Common myeloid progenitor, CD34-positive (primary cell): ENCODE data around the gene MAGED1.
A peak's percentile ranks its signal among the peaks of the same experiment; 100 is the strongest.

Experiments used
- CTCF ChIA-PET: fragments of 350-600 bp; sonication (Branson Sonifier 250); formaldehyde crosslinking; loops from one replicate; lab custom pipeline; 2021; ENCODE audit warnings: antibody characterized with exemption; lab: Charles Lee
- POLR2A ChIA-PET: fragments of 350-600 bp; sonication (Branson Sonifier 250); formaldehyde crosslinking; loops from one replicate; lab custom pipeline; 2021; ENCODE audit warnings: antibody characterized with exemption; lab: Charles Lee
- DNase-seq, 3 donors: peaks; one replicate each; pipeline versions ENCODE4 v3.0.0 to v3.0.0-alpha.2; 2013
- H3K27ac ChIP-seq, 2 experiments: 1 replicate in 1 of 2; 2 replicates in 1 of 2; pipeline ENCODE4 v1.7.0; 2013; ENCODE audit warnings: inconsistent platforms in 2 of 2, low read length in 2 of 2, mild to moderate bottlenecking in 2 of 2, low read depth in 1 of 2, moderate library complexity in 1 of 2; ENCODE audit not compliant: severe bottlenecking in 2 of 2, insufficient read depth in 1 of 2, poor library complexity in 1 of 2
- H3K27me3 ChIP-seq, 5 experiments: replicated peaks in 2 of 5; 1 replicate in 3 of 5; 2 replicates in 2 of 5; pipeline versions ENCODE4 v1.6.1 to v1.7.0; 2013; ENCODE audit warnings: low read length in 4 of 5, mild to moderate bottlenecking in 2 of 5, moderate library complexity in 2 of 5, inconsistent platforms in 1 of 5; ENCODE audit not compliant: insufficient read depth in 5 of 5, control insufficient read depth in 4 of 5
- H3K36me3 ChIP-seq, 4 experiments: 1 replicate in 2 of 4; 2 replicates in 2 of 4; pipeline versions ENCODE4 v1.6.1 to v1.7.0; 2013; ENCODE audit warnings: low read length in 3 of 4, control low read depth in 1 of 4, mild to moderate bottlenecking in 1 of 4; ENCODE audit not compliant: control insufficient read depth in 4 of 4, insufficient read depth in 4 of 4
- H3K4me1 ChIP-seq, 4 experiments: 1 replicate in 3 of 4; 2 replicates in 1 of 4; pipeline versions ENCODE4 v1.6.1 to v1.7.1; 2013; ENCODE audit warnings: low read length in 3 of 4, mild to moderate bottlenecking in 3 of 4, control low read depth in 1 of 4, inconsistent platforms in 1 of 4, moderate library complexity in 1 of 4; ENCODE audit not compliant: control insufficient read depth in 4 of 4, insufficient read depth in 4 of 4; ENCODE audit errors: control extremely low read depth in 1 of 4
- H3K4me3 ChIP-seq, 7 experiments: 1 replicate in 4 of 7; 2 replicates in 3 of 7; pipeline versions ENCODE4 v1.5.1 to v1.7.0; 2013; ENCODE audit warnings: mild to moderate bottlenecking in 7 of 7, low read length in 6 of 7, moderate library complexity in 6 of 7, inconsistent platforms in 2 of 7, low read depth in 2 of 7, control low read depth in 1 of 7; ENCODE audit not compliant: insufficient read depth in 4 of 7, control insufficient read depth in 1 of 7; ENCODE audit errors: extremely low read depth in 1 of 7
- H3K9me3 ChIP-seq, 5 experiments: 1 replicate in 4 of 5; 2 replicates in 1 of 5; pipeline versions ENCODE4 v1.6.1 to v1.7.1; 2013; ENCODE audit warnings: low read length in 4 of 5, mild to moderate bottlenecking in 2 of 5, inconsistent platforms in 1 of 5, low read depth in 1 of 5, moderate library complexity in 1 of 5; ENCODE audit not compliant: control insufficient read depth in 4 of 5, insufficient read depth in 2 of 5; ENCODE audit errors: control extremely low read depth in 1 of 5
- WGBS: methylation state at CpG from one replicate; pipeline ENCODE4 v1.1.5; 2013; ENCODE audit not compliant: insufficient coverage; 5-methylcytosine and 5-hydroxymethylcytosine counted together

MAGED1 gene

DNA sequence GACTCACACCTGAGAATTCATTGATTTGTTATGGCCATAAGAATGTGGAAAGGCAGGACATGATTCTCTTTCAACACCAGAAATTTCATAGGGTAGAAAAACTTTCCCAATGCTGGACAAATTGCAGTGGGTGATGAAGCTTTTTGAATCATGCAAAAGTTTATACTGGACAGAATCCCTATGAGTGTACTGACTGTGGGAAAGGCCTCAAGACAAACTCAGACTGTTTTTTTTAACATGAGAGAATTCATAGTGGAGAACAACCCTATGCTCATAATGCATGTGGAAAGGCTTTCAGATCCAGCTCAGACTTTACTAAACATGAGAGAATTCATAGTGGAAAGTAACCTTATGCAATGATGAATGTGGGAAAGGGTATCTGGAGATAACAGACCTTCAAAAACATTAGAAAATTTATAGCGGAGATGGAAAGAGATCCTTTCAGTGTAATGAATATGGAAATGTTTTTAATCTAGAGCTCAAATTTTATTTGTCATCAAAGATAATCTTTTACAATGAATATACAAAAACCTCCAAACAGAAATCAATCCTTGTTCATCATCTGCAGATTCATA, 36.2 kb upstream of the MAGED1 start:
- no peaks in the 10 kb centered on the region for H3K27me3 ChIP-seq
- CTCF ChIA-PET: interaction anchor here (1.2 kb wide), 1 partner anchor 242 kb away, joined by 3 read pairs; no protein-coding TSS in a partner anchor

DNA sequence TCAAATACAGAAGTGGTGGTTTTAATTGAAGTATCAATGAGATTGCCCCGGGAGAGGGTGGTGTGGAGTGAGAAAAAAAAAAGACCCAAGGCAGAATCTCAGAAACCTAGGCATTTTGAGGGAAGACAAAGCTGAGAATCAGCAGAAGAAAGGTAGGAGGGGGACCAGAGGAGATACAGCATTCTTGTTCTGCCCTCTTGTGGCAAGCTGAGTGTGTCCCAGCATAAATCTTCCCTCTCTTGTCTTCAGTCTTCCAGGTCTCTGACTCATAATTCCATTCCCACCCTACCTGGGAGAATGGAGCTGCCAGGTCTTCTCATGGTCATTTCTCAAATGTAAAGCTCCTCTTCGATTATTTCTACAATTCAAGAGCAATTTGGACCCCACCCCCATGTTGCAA, 32.7 kb upstream of the MAGED1 start:
- DNase-seq: peak; percentile 31 to 51 (median 45)
- CTCF ChIA-PET: interaction anchor here (0.6 to 3.1 kb wide), 7 partner anchors 217 to 385 kb away, joined by 3 to 17 read pairs (median 3); no protein-coding TSS in a partner anchor
- WGBS: 19% methylated on average over 2 of the region's 2 CpGs

More for the DNA sequence above, 36.2 kb upstream of the MAGED1 start:
- peaks cover 0 to 6% (median 2%) of the 10 kb centered on the region in 4 experiments for H3K36me3 ChIP-seq
- peaks cover 0 to 7% (median 4%) of the 10 kb centered on the region in 5 experiments for H3K9me3 ChIP-seq
- POLR2A ChIA-PET: no interaction called here
- no peak for DNase-seq
- no peak overlapping the region for H3K4me3 ChIP-seq
- no peak overlapping the region for H3K27ac ChIP-seq
- no peaks in the 10 kb centered on the region for H3K4me1 ChIP-seq
- WGBS: no CpG with 5 or more reads among the region's 1 CpG

DNA sequence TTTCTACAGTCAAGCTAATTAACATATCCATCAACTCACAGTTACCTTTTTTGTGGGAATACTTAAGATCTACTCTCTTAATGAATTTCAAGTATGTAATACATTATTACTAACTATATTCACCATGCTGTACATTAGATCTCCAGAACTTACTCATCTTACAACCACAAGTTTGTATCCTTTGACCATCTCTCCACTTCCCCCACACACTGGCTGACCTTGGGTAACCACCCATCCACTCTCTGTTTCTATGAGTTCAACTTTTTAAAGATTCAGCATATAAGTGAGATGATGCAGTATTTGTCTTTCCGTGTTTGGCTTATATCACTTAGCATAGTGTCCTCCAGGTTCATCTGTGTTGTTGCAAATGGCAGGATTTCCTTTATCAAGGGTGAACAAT, 30.5 kb upstream of the MAGED1 start:
- H3K4me1 ChIP-seq: no peaks in the 10 kb centered on the region
- H3K27ac ChIP-seq: no peak overlapping the region
- DNase-seq: no peak
- no peak overlapping the region for H3K4me3 ChIP-seq
- no CpG with 5 or more reads among the region's 1 CpG for WGBS
- H3K9me3 ChIP-seq: no peaks in the 10 kb centered on the region
- H3K27me3 ChIP-seq: no peaks in the 10 kb centered on the region
- H3K36me3 ChIP-seq: no peaks in the 10 kb centered on the region
- ChIA-PET POLR2A (no interaction called here), CTCF (no interaction called here)

More for the DNA sequence above, 32.7 kb upstream of the MAGED1 start:
- Histone ChIP-seq H3K4me3 (no peak overlapping the region), H3K27ac (no peak overlapping the region), H3K4me1 (no peaks in the 10 kb centered on the region), H3K9me3 (peaks cover 0 to 7% (median 4%) of the 10 kb centered on the region in 5 experiments), H3K27me3 (no peaks in the 10 kb centered on the region), H3K36me3 (peaks cover 0 to 5% (median 0%) of the 10 kb centered on the region in 4 experiments)
- POLR2A ChIA-PET: no interaction called here

DNA sequence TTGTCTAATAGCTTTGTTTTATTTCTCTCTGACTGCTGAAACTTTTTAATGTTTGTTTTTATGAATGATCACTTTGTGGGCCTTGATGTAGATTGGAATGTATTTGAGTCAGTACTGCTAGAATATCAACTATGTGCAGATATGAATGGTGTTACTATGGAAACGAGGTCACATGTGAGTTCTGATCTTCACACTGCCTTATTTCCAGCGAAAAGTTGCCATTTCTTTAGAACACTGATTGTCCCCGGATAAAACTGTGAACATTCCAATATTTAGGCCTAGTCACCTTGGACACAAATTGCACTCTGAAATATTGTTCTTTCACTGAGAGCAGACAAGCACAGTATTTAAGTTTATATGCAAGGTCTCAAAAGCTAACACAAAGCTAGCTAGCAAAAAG, 27.2 kb upstream of the MAGED1 start:
- POLR2A ChIA-PET: no interaction called here
- no peak for DNase-seq
- CTCF ChIA-PET: interaction anchor here (1.4 kb wide), 1 partner anchor 251 kb away, joined by 3 read pairs; no protein-coding TSS in a partner anchor

DNA sequence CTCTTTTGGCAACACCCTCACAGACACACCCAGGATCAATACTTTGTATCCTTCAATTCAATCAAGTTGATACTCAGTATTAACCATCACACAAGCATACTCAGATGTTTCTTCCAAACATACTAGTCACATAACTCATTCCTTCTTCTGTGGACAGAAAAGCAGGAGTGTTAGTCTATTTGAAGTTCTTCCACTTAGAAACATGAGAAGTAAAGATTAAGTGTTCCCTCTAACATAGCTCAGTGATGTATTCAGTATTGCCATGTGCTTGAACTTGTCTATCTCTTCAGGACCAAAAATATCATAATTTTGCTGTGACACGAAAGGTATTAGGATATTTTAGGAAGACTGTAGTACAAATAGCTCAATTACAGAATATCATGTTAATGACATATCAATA, 25.8 kb upstream of the MAGED1 start:
- H3K9me3 ChIP-seq: no peaks in the 10 kb centered on the region
- ChIA-PET POLR2A (no interaction called here), CTCF (no interaction called here)
- DNase-seq: no peak
- no peak overlapping the region for H3K4me3 ChIP-seq
- no CpG with 5 or more reads among the region's 1 CpG for WGBS
- H3K27me3 ChIP-seq: no peaks in the 10 kb centered on the region
- no peak overlapping the region for H3K27ac ChIP-seq
- no peaks in the 10 kb centered on the region for H3K36me3 ChIP-seq
- H3K4me1 ChIP-seq: no peaks in the 10 kb centered on the region

More for the DNA sequence above, 27.2 kb upstream of the MAGED1 start:
- Histone ChIP-seq H3K9me3 (no peaks in the 10 kb centered on the region), H3K27ac (no peak overlapping the region), H3K4me1 (no peaks in the 10 kb centered on the region), H3K4me3 (no peak overlapping the region), H3K36me3 (no peaks in the 10 kb centered on the region), H3K27me3 (no peaks in the 10 kb centered on the region)
- WGBS: 78% methylated on average over 2 of the region's 3 CpGs

DNA sequence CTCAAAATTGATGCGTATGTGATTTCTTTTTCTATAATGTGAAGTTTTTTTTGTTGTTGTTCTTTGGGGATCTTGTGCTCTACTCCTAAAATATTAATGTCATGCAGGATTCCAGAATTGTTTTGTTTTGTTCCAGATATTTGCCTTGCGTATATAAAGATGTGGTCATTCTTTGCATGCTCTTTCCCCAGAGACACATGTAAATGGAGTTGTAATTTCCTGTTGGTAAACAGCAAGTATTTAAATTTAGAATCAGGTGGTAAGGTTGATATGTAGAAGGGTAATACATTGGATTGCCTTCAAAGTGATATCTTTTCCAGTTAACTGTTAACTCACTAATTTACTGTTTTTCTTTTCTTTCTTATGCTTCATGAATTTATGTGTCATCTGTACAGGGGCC, 23.1 kb upstream of the MAGED1 start:
- WGBS: no CpG with 5 or more reads among the region's 2 CpGs
- Histone ChIP-seq H3K9me3 (no peaks in the 10 kb centered on the region), H3K36me3 (no peaks in the 10 kb centered on the region), H3K27me3 (no peaks in the 10 kb centered on the region), H3K4me3 (no peak overlapping the region), H3K4me1 (no peaks in the 10 kb centered on the region), H3K27ac (no peak overlapping the region)
- CTCF ChIA-PET: no interaction called here
- DNase-seq: no peak
- POLR2A ChIA-PET: no interaction called here

DNA sequence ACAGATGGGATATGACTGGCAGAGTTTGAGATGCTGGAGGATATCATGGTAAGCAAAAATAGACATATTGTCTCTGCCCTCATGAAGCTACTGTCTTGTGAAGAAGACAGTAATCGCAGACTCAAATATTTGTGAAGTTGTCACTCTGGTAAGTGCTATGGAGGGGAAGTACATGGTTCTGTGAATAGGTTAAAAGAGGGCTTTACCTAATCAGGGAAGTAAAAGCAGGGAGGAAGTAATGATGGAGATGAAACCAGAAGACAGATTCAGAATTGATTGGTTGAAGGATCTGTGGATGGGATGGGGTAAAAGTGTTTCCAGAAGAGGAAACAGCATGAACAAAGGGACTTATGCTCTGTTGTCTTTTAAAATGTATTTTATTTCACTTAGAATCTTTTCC, 19.3 kb upstream of the MAGED1 start:
- ChIA-PET POLR2A (no interaction called here), CTCF (no interaction called here)
- no peaks in the 10 kb centered on the region for H3K36me3 ChIP-seq
- no peaks in the 10 kb centered on the region for H3K4me1 ChIP-seq
- no peaks in the 10 kb centered on the region for H3K27me3 ChIP-seq
- 100% methylated on average over 1 of the region's 1 CpG for WGBS
- no peak overlapping the region for H3K4me3 ChIP-seq
- no peaks in the 10 kb centered on the region for H3K9me3 ChIP-seq
- H3K27ac ChIP-seq: no peak overlapping the region
- no peak for DNase-seq
